Measurements from ENCODE around the gene TBRG4.
"Not testable (repeated sequence)": the region's sequence is repeated elsewhere in the genome, so short reads cannot be mapped to it uniquely, and the experiment has no call there.

TBRG4 gene

DNA sequence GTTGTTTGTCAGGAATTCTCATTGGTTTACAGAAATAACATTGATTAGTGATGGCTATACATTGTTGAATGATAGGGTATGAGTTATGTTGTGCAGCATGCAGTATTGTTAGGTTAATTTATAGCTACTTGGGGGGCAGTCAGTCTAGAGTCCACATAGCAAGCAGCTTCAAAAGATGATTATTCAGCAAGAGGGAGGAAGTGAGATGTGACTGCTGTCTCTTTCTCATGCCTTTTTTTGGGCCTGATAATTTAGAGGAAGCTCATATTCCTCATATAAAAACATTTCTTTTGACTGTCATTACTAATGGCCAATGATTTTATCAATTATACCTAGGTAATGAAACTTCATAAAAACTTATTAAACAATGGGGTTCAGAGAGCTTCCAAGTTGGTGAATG is 3.4 kb upstream of the TBRG4 start:
- no peak for DNase-seq

DNA sequence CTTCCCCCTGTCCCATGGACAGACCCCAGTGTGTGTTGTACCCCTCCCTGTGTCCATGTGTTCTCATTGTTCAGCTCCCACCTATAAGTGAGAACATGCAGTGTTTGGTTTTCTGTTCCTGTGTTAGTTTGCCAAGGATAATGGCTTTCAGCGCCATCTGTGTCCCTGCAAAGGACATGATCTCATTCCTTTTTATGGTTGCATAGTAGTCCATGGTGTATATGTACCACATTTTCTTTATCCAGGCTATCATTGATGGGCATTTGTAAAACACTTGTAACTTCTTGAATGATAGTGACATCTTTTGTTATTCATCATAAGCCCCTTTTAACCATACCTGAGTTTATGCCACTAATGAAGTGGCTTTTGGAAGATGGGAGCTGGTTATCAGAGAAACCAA is 2.8 kb upstream of the TBRG4 start:
- not testable (repeated sequence) for DNase-seq

DNA sequence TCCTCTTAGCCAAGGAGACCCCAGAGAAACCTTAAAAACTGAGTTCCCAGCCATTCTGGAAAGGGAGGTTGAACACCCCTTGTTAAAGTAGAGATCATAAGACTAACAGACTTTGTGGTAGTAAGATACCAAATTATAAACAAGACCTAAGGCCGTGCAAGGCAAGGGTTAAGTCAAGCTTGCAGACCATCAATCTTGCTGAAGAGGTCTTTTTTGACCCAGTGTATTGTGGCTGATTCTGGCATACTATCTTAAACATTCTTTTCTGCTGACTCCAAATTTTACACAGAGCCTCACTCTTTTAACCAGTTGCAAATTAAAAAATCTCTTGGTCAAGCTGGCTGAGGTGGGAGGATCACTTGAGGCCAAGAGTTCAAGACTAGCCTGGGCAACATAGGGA is 1.2 kb upstream of the TBRG4 start:
- DNase-seq = no peak

DNA sequence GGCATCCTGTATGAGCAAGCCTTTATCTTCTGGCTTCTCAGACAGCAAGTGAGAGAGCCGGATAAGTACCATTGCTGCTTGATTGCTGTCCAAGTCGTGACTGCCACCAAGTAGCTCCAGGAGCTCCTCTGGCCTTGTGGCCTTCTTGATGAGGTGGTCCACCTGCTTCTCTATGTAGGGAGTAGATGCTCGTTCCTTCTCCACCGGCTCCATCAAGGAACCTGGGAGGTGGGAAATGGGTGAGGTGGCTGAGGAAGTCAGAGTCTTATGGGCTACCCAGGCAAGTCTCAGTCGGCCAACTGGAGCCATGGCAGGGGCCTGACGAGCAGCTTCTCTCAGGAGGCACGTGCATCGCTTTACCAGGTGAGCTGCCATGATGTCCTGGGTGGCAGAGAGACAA is 2.6 kb downstream of the TBRG4 start:
- no peak for DNase-seq

DNA sequence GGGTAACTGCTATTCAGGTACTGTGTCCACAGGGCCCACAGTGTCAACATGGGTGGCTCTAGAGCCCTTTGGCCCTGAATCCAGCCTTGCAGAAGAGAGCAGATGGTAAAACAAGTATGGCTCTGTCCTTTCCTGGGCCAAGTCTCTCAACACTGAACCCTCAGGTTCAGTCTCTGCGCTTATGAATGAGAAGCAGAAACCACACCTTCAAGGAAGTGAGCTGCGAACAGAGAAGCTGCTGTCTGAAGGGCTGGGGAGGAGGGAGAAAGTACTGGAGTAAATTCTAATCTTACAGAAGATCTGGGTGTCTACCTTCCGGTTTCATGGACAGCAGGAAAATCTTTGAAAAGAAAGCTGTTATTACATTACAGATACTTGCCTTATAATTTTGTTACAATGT is 4.1 kb downstream of the TBRG4 start:
- DNase-seq = no peak

DNA sequence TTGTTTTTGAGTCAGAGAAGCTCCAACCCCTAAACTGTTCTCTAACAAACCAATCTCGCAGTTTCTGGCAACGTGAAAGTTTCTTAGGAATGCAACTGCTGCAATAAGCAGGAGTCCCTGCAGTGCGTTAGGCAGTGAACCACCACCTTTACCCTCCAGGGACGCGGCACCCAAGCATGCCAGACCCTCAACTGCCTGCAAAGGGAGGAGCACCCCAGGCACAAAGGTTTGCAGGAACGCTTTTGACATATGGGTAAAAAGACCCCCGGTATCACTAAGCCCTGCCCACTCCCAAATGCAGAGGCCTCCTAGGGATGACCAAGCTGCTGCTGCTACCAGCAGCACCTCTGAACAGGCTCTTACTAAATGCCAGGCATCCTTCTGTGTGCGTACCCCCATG is 4.7 kb downstream of the TBRG4 start:
- DNase-seq = no peak

DNA sequence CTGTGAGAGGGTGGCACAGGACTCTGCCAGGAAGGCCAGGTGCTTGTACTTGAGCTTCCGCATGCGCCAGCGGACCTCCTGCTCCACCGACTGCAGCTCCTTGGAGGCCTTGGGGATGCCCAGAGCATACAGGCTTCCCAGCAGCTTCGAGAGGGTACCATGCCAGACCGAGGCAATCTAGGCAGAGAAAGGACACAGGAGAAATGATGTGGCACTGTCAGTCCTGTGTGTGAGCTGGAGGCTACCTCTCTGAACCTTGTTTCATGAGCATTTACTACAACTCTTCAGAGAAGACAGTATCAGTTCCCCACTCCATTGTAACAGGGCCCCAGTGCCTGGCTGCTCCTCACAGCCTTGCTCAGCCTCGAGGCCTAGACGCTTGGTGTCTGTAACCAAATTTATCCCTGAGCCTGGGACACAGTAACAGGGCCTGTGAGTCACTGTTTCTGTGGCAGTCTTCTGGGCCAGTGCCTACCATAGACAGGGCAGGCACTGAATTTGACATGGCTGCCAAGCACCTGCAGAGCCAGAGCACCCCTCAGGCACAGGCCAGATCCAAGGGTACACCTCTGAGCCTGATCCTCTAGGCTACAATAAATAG is 5.8 kb downstream of the TBRG4 start:
- no peak for DNase-seq

DNA sequence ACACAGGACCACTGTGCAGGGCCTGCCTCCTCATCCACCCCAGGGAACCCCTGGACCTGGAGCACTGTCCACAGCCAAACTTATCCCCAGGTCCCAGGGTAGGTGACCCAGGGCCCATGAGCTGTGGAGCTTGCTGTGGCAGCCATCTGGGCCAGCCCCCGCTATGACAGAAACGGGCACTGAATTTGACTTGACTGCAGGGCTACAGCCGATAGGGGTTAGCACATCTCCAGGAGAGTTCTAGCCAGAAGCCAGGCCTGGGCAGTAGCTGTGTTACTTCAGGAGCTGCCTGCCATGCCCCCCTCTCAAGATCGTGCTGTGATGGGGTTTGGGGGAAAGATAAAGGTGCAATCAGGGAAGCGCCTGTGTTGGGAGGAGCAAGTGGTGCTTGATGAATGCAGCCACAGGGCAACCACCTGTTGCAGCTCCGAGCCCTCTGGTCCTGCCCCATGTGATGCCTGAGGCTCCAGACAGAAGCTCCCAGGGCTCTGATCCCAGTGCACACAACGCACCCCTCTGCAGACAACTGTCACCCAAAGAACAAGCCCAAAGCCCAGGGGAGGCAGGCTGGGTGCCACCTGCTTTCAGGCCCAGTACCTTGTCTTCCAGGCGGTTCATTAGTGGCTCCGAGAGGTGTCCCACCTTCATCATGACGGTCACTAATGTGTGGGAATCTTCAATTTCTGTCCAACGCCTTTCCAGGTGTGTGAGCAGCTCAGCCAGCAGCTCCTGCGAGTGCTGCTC is 6.5 kb downstream of the TBRG4 start:
- no peak for DNase-seq

DNA sequence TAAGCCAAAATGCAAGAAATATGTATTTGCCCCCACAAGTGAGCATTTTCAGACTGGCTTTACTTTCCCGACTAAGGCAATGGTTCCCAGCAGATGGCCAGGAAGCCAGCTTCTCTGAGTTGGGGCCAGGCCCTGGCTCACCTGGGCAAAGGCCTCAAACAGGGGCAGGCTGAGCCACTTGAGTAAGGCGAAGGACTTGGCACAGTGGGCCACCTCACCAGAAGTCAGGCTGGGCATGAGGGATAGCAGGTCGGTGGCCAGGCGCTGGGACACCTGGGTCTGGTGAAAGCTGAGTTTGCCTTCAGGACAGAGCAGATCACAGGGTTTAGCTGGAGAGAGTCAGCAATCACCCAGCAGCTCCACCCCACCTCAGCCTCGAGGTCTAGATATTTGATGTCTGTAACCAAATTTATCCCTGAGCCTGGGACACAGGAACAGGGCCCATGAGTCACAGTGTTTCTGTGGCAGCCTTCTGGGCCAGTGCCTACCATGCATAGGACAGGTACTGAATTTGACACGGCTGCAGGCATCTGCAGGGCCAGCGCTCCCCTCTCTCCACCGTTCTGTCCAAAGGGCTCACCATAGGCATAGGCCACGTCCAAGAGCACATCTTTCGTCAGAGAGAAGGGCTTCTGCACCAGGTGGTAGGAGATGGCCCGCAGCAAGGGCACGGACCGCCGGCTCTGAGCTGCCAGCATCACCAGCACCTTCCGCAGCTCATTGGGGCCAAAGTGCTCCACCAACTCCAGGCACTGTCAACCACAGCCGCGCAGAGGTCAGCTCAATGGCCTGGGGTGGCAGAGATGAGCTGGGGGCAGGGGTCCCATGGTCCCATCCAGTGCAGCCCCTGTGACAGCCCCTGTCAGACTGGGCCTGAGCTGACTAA is 7.3 kb downstream of the TBRG4 start:
- no peak for DNase-seq

DNA sequence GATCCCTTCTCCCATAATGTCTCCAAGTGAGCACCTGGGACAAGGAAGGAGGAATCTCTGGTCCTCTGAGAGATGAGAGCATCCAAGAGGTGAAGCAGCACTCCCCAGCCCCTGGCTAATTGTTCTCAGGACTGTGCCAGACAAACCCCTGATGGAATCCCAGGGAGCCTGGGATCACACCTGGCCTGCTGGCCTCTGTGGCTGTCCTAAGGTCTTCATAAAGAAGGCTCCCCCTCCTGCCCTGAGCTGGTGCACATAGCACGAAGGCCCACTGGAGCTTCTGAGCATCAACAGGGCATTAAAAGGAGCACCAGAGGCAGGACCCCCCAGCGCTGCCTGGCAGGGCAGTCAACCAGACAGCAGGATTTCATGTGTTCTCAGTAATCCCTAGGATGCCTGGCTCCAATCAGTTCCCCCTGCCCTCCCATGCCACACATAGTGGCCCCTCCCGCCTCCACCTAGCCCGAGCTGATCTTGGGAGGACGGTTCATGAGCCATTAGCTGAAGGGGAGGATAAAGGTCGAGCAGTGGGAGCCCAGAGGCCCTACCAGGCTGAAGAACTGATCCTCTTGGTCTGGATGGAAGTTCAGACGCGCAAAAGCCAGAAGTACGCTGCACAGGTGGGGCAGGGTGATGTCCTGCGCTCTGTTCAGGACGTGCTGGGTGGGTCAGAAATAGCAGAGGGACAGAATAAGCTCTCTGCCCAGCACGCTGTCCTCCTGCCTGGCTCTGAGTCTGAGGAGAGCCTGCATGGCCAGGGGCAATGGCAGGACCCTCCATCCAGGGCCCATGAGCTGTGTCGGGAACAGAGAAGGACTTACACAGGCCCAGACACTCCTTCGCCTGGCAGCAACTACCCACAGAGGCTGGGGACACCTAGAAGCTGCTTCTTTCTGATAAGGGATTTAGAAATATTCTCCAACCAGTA is 8.4 kb downstream of the TBRG4 start:
- no peak for DNase-seq

DNA sequence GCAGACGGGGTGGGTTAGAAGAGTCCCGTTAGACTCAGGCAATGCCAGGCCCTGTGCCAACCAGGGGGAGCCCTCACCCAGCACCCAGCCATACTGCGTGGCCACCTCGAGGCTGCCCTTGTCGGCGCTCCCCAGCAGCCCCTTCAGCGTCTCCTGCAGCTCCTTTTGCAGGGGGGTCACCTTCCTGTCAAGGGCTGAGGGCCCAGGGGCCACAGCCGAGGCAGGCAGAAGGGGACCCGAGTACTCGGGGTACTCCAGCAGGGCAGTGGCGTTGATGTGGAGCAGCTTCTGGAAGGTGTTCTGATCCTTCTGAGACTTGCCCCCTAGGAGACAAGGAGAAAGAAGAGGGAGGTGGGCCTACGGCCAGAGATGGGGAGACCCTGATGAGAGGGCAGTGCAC is 9.7 kb downstream of the TBRG4 start:
- no peak for DNase-seq

DNA sequence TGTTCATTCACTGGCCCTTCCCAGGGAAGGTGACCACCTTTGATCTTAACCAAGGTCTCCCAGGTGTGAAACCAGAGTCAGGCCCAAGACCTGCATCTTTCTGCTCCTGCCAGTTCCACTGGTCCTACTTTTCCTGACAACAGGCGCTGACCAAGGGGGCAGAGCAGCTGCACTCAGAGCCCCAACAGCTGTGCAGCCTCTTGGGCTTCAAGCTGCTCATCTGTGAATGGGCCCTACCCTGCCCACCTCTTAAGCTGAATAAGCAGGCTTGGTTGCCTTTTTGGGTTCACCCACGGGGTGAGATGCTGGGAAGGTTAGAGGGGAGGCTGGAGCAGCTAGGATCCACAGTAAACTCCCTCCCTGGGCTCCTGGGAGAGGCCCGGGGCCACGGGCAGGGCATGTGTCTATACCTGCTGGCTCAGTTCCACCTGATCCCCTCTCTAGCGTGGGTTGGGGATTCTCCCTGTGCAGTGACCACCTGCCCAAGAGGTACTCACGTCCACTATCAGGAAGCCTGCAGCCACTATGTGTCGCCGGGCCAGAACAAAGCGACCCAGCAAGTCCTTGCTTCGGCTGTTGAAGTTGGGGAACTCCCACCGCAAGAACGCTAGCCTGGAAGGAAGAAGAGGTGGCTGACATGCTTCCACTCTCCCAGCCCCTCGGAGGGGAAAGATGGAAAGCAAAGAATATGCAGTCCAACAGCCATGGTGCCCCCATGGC is 10.6 kb downstream of the TBRG4 start:
- DNase-seq = no peak

DNA sequence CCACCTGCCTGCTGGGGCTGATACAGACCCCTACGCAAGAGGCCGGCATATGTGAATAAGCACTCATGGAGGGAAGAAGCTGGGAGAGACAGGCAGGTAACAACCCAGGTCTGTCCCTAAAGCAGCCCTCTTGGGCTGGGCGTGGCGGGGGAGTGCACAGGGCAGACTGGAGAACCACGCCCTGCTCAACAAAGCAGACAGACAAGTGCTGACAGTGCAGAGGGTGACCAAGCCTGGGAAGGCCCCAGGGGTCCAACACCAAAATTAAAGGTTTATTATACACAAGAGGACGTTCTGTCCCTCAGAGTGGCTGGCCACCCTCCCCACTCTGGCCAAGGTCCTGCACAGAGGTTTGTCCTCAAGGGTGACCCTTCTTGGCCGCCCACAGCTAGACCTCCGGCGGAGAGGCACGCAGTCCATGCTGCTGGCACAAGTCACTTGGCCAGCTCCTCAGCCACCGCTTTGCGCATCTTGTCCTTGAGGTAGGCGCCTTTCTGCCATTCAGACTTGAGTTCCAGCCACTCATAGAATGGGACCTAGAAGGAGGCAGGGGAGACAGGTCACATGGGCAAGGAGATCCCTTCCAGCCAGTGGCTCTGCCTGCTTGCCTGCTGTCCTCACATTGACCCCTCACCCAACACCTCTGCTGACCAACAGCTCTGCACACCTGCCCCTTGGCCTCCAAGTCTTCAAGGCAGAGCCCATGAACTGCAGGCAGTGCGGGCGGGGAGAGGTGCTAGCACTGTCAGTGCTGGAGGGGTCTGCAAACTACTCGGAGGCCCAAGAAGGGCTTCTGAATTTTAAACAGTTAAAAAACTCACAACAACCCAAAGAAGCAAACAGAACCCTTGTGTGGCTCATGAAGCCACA is 11.4 kb downstream of the TBRG4 start:
- DNase-seq = no peak

DNA sequence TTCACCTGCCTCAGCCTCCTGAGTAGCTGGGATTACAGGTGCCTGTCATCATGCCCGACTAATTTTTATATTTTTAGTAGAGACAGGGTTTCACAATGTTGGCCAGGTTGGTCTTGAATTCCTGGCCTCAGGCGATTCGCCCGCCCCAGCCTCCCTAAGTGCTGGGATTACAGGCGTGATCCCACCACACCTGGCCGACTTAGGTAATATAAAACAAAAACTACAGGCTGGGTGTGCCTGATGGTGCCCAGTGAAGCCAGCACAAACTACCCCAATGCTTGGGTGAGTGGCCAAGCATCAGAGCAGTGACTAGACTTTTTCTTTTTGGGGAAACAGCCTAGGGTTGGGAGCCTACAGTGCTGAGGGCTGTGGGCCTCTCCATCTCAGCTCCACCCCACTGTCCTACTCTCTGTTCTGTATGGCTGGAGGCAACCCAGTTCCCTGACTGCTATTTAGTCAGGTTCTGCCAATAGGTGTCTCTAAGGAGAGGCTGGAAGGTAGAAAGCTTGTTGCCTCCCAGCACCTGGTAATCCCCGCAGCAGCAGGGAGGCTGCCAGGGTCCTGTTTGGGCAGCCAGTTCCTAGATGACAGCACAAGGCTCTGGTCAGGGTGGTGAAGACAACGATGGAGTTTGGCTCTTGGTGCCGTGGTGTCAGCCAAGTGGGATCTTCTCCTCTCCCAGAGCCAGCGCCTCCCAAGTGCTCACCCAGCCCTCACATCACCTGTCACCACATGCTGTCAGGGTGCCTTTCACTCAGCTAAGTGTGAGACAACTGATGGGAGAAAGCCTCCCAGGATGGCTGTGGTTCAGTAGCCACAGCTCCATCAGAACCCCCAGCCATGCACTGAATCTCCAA is 12.3 kb downstream of the TBRG4 start:
- no peak for DNase-seq

DNA sequence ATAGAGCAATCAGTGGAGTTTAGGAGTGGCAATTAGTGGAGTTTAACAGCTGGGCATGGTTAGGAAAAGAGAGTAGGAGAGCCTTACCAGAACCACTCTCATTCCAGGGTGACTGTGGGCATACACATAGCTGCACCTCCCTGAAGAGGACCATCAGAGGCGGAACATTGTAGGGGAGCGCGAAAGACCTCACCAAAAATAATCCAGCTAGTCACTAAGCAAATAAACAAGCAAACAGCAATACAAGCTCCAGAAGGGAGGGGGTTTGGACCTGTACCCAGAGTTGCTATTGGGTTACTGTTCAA is 18.6 kb downstream of the TBRG4 start:
- no peak for DNase-seq

DNA sequence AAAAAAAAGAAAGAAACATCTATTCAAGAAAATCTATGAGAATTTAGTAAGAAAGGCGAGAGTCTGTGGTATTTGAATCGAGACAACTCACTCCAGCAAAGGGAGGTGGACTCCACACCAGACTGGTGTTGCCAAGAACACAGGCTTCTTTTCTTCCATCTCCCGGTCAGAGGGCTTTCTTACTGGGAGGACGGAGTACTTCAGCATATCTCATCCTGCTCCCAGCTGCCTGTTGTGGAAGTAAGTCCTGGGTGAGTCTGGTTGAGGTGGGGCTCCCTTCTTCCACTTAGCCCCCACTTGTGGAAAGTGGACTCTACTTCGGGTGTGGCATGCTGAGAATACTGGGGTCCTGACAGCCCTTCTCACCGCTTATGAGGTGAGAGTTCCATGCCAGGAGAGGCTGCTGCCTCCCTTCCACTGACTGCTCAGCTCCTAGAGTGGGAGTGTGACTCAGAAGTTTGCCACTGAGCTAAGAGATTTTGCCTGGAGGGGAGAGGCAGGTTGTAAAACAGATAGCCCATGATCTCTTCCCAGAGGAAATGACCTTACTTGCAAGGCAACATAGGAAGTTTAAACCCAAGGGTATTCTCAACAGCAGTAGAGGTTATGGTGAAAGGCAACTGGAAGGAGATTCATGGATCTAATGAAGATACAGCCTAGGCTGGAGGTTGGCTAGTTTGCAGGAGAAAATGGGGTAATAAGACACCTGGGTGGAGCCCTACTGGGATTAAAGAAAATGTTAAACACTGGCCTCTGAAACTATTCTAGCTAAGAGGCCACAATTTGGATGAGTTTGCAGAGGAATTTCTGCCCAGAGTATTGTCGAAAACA is 19.2 kb downstream of the TBRG4 start:
- no peak for DNase-seq

DNA sequence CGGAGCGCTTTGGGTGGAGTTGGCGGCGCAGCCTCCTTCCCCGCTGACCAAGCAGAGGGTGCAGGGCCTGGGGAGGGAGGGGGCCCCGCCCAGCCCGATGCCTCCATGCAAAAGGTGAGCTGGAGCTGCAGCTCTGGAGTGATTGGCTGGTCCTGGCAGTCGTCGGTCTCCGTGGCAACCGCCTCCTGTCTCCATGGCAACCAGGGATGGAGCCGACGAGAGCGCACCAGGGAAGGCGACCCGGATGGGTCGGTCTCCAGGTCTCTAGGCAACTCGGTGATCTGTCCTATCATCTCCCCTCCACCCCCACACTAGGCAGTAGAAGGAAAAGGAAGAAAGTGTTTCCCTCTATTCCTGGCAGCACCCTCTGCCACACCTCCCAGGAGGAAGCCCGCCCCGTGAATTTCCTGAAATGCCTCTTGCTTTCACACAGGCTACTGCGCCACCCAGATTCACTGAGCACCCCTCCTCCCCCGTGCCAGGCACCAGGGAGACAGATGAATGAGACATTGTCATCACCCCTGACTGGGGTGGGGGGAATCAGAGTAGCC is 22.1 kb downstream of the TBRG4 start:
- no peak for DNase-seq

DNA sequence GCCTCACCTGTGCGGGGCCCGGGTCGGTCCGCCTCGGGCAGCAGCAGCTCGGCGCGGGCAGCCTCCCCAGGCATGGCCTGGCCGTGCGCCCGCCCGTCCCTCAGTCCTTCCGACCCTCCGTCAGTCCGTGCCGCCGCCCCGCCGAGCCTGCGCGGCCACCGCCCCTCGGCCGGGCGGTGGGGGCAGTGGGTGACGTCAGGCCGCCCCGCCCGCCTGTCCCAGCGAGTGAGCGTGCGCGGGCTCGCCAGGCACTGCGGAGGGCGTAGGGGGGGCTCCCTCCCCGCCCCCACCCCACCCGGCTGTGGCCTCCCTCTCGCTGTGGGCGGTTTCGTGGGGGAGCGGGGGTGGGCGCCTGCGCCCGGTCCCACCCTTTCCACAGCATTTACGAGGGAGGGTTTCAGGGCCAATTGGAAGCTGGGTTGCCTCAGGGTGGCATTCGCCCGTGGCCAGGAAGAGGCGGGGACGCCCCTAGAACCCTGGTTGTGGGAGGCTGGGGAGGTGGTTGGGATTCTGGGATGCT is 22.6 kb downstream of the TBRG4 start, which contains the start of gene NACAD:
TSS of gene NACAD (minus strand) at position 149 of the 520 bp plus-strand sequence. CDS start at position 74, 75 bp downstream.
- DNase-seq = no peak
